Large intestine (tissue), 3 donors: ENCODE results near the gene SFRP4. TPM values are rescaled to one million over a fixed set of nuclear protein-coding genes. Genes with fewer than 3 reads are reported as not detected.

ENCODE experiments used
- DNase-seq, 2 donors: peaks; one replicate each; pipeline versions ENCODE4 v3.0.0 to v3.0.0-alpha.2; 2013
- H3K27ac ChIP-seq: one replicate; pipeline ENCODE4 v1.5.1; 2013; ENCODE audit warnings: low read length
- H3K27me3 ChIP-seq: 2 replicates; pipeline ENCODE4 v1.6.1; 2013; ENCODE audit warnings: low read length; ENCODE audit not compliant: control insufficient read depth, insufficient read depth
- H3K36me3 ChIP-seq: 2 replicates; pipeline ENCODE4 v1.6.1; 2013; ENCODE audit warnings: low read length; ENCODE audit not compliant: control insufficient read depth, insufficient read depth
- H3K4me1 ChIP-seq: one replicate; pipeline ENCODE4 v1.6.1; 2013; ENCODE audit warnings: low read length; ENCODE audit not compliant: control insufficient read depth, insufficient read depth
- H3K4me3 ChIP-seq: one replicate; pipeline ENCODE4 v1.5.1; 2013; ENCODE audit warnings: low read length
- H3K9me3 ChIP-seq: one replicate; pipeline ENCODE4 v1.6.1; 2013; ENCODE audit warnings: mild to moderate bottlenecking, low read depth, low read length, moderate library complexity; ENCODE audit not compliant: control insufficient read depth
- WGBS: methylation state at CpG from one replicate; pipeline ENCODE4 v1.1.5; 2013; ENCODE audit warnings: low lambda C conversion rate; ENCODE audit not compliant: insufficient coverage; 5-methylcytosine and 5-hydroxymethylcytosine counted together
- polyA plus RNA-seq: library from polyadenylated mRNA; unstranded; fragments of 120-200 nt; gene quantifications from one replicate; pipeline ENCODE4 v1.2.1, GENCODE V29; 2013

The SFRP4 gene
- polyA plus RNA-seq, 1 donor: 0.79 TPM

- DNase-seq: peak in 1 of 2 donors; percentile 15
- Histone ChIP-seq H3K4me3 (no peak overlapping the region), H3K4me1 (peaks cover 5% of the 10 kb centered on the region), H3K9me3 (peaks cover 3% of the 10 kb centered on the region), H3K27me3 (peaks cover 46% of the 10 kb centered on the region), H3K27ac (no peak overlapping the region), H3K36me3 (no peaks in the 10 kb centered on the region)
- 0% methylated on average over 1 of the region's 5 CpGs for WGBS
Measured at GRCh38 chr7:37915438-37915837, 1.2 kb downstream of the SFRP4 start.

GRCh38 chr7:37912756-37913155, 3.9 kb downstream of the SFRP4 start:
- Histone ChIP-seq H3K4me1 (peaks cover 5% of the 10 kb centered on the region), H3K9me3 (peaks cover 3% of the 10 kb centered on the region), H3K36me3 (no peaks in the 10 kb centered on the region), H3K27ac (no peak overlapping the region), H3K4me3 (no peak overlapping the region), H3K27me3 (peaks cover 26% of the 10 kb centered on the region)
- WGBS: 40% methylated on average over 1 of the region's 2 CpGs
- DNase-seq: no peak

GRCh38 chr7:37908221-37908788, 8.3 kb downstream of the SFRP4 start:
- DNase-seq: no peak
- Histone ChIP-seq H3K27me3 (peaks cover 3% of the 10 kb centered on the region), H3K9me3 (no peaks in the 10 kb centered on the region), H3K27ac (no peak overlapping the region), H3K36me3 (no peaks in the 10 kb centered on the region), H3K4me3 (no peak overlapping the region), H3K4me1 (no peaks in the 10 kb centered on the region)
- WGBS: 86% methylated on average over 1 of the region's 1 CpG

DNA sequence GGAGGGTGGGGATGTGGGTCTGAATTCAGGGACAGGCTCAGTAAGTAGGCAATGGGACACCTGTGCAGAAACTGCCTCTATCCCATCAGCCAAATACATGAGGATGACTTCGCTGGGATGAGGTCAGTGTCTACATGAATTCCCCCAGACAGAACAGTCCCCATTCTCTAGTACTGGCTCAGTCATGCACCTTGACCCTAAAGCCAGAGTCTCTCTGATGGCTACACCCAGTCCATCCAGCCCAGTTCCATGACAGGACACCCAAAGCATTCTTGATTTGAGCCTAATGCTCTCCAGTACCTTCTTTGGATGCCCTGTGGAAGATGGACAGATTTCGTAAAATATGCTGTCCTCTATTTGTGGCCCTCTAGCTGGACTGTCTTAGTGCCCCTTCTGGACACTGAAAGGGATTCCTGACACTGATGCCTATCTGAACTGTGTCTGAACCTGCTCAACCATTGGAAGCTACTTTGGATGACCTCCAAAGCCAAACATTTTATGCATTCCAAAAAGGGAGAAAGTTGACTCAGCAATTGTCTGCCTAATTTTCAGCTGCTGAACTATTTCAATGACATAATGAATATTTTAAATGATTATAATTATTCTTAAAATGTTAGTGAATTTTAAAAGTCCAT, 14.6 kb downstream of the SFRP4 start:
- no peak for DNase-seq

GRCh38 chr7:37901236-37901827, 15.3 kb downstream of the SFRP4 start:
- peak in 1 of 2 donors; percentile 31 for DNase-seq
- no peak overlapping the region for H3K4me3 ChIP-seq
- H3K9me3 ChIP-seq: no peaks in the 10 kb centered on the region
- no peaks in the 10 kb centered on the region for H3K36me3 ChIP-seq
- no peak overlapping the region for H3K27ac ChIP-seq
- WGBS: 10% methylated on average over 2 of the region's 6 CpGs
- no peaks in the 10 kb centered on the region for H3K27me3 ChIP-seq
- no peaks in the 10 kb centered on the region for H3K4me1 ChIP-seq

More for the DNA sequence above, 14.6 kb downstream of the SFRP4 start:
- Histone ChIP-seq H3K4me1 (no peaks in the 10 kb centered on the region), H3K27ac (no peak overlapping the region), H3K9me3 (no peaks in the 10 kb centered on the region), H3K36me3 (no peaks in the 10 kb centered on the region), H3K27me3 (no peaks in the 10 kb centered on the region), H3K4me3 (no peak overlapping the region)
- no CpG with 5 or more reads among the region's 2 CpGs for WGBS

GRCh38 chr7:37899712-37900247, 16.8 kb downstream of the SFRP4 start:
- DNase-seq: peak in 1 of 2 donors; percentile 8

DNA sequence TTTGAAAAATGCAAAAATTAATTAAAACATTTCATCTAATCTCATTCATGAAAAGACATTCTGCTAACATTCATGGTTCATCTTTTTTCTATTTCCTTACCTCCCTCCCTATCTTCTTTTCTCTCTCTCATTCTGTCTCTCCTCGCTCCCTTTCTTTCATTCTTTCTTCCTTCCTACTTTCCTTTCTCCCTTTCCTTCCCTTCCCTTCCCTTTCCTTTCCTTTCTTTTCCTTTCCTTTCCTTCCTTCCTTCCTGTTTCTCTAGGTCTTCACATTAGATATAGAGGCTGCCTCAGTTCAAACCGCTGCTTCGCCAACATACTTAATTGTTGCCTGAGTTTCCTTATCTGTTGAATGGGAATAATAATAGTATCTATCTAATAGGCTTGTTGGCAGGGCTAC, 21.9 kb downstream of the SFRP4 start:
- 84% methylated on average over 3 of the region's 3 CpGs for WGBS
- no peaks in the 10 kb centered on the region for H3K27me3 ChIP-seq
- no peaks in the 10 kb centered on the region for H3K9me3 ChIP-seq
- H3K36me3 ChIP-seq: no peaks in the 10 kb centered on the region
- no peak for DNase-seq
- no peaks in the 10 kb centered on the region for H3K4me1 ChIP-seq
- H3K27ac ChIP-seq: no peak overlapping the region
- H3K4me3 ChIP-seq: no peak overlapping the region

More at GRCh38 chr7:37899712-37900247, 16.8 kb downstream of the SFRP4 start:
- H3K4me1 ChIP-seq: no peaks in the 10 kb centered on the region
- H3K36me3 ChIP-seq: no peaks in the 10 kb centered on the region
- no peak overlapping the region for H3K4me3 ChIP-seq
- no peaks in the 10 kb centered on the region for H3K27me3 ChIP-seq
- no peaks in the 10 kb centered on the region for H3K9me3 ChIP-seq
- 37% methylated on average over 2 of the region's 3 CpGs for WGBS
- no peak overlapping the region for H3K27ac ChIP-seq

DNA sequence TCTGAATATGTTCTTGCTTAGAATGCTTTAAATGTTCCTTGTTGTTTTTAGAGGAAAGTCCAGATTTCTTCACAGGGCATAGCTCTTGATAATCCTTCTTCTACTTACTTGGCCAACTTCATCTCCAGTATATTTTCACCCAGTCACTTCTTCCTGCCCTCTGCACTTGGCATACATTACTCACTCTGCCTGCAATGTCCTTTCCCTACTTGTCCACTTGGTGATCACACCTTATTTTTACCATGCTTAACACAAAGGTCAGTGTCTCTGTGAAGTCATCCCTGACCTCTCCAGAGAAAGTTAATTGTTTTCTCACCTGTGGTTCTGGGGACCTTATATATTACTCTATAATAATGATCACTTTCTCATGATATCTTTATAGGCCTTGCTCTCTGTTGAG, 23.3 kb downstream of the SFRP4 start:
- Histone ChIP-seq H3K27me3 (no peaks in the 10 kb centered on the region), H3K9me3 (no peaks in the 10 kb centered on the region), H3K36me3 (no peaks in the 10 kb centered on the region), H3K4me3 (no peak overlapping the region), H3K27ac (no peak overlapping the region), H3K4me1 (no peaks in the 10 kb centered on the region)
- DNase-seq: no peak

DNA sequence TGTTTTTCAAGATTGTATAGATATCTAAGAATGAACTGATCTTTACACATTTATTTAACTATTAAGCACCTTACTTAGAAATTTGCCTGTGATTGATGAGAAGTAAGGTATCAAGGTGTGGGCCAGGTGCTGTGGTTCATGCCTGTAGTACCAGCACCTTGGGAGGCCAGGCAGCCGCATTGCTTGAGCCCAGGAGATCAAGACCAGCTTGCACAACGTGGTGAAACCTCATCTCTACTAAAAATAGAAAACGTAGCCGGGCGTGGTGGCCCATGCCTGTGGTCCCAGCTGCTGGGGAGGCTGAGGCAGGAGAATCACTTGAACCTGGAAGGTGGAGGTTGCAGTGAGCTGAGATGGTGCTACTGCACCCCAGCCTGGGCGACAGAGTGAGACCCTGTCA, 34.5 kb downstream of the SFRP4 start:
- WGBS: 92% methylated on average over 2 of the region's 6 CpGs
- DNase-seq: no peak
- Histone ChIP-seq H3K27me3 (no peaks in the 10 kb centered on the region), H3K36me3 (no peaks in the 10 kb centered on the region), H3K4me1 (no peaks in the 10 kb centered on the region), H3K27ac (no peak overlapping the region), H3K9me3 (no peaks in the 10 kb centered on the region), H3K4me3 (no peak overlapping the region)
